Activated T-helper 17 cell treated with anti-CD3 and anti-CD28 coated beads, Interleukin-2, amount 50 U/mL, for 72 hours (primary cell): ENCODE data around the gene TANGO2. TPM values are rescaled to one million over a fixed set of nuclear protein-coding genes. Genes with fewer than 3 reads are reported as not detected.

Experiments
- ATAC-seq: fragments of 150-1000 bp; cut with Tn5 transposase; replicated peaks from 2 replicates; pipeline ENCODE4 v1.10.0; 2021; ENCODE audit warnings: mild to moderate bottlenecking, moderate library complexity
- H3K27ac Mint-ChIP-seq: one replicate; pipeline ENCODE4 v1.8.0; 2022; ENCODE audit warnings: mixed read lengths
- H3K27me3 Mint-ChIP-seq: one replicate; pipeline ENCODE4 v1.8.0; 2022; ENCODE audit warnings: mixed read lengths
- H3K36me3 Mint-ChIP-seq: one replicate; pipeline ENCODE4 v1.8.0; 2022; ENCODE audit warnings: low read depth, mild to moderate bottlenecking, mixed read lengths
- H3K4me1 Mint-ChIP-seq: one replicate; pipeline ENCODE4 v1.8.0; 2022; ENCODE audit warnings: mixed read lengths
- H3K4me3 Mint-ChIP-seq: one replicate; pipeline ENCODE4 v1.8.0; 2022; ENCODE audit warnings: mild to moderate bottlenecking, mixed read lengths
- H3K9me3 Mint-ChIP-seq: one replicate; pipeline ENCODE4 v1.8.0; 2022; ENCODE audit warnings: mixed read lengths
- total RNA-seq, 2 donors: library from RNA; stranded (reverse); gene quantifications; one replicate each; pipeline ENCODE4 v1.2.3, GENCODE V29; 2022

The TANGO2 gene
- total RNA-seq, 2 donors from 2014 or later = 19.3 to 28.2 TPM

GRCh38 chr22:20010307-20011122 is 10.4 kb upstream of the TANGO2 start:
- no peak for ATAC-seq
- H3K9me3 Mint-ChIP-seq = no peaks in the 10 kb centered on the region
- no peaks in the 10 kb centered on the region for H3K36me3 Mint-ChIP-seq
- no peak overlapping the region for H3K4me3 Mint-ChIP-seq
- H3K27ac Mint-ChIP-seq = no peak overlapping the region
- H3K27me3 Mint-ChIP-seq = peaks cover 4% of the 10 kb centered on the region
- H3K4me1 Mint-ChIP-seq = no peaks in the 10 kb centered on the region

DNA sequence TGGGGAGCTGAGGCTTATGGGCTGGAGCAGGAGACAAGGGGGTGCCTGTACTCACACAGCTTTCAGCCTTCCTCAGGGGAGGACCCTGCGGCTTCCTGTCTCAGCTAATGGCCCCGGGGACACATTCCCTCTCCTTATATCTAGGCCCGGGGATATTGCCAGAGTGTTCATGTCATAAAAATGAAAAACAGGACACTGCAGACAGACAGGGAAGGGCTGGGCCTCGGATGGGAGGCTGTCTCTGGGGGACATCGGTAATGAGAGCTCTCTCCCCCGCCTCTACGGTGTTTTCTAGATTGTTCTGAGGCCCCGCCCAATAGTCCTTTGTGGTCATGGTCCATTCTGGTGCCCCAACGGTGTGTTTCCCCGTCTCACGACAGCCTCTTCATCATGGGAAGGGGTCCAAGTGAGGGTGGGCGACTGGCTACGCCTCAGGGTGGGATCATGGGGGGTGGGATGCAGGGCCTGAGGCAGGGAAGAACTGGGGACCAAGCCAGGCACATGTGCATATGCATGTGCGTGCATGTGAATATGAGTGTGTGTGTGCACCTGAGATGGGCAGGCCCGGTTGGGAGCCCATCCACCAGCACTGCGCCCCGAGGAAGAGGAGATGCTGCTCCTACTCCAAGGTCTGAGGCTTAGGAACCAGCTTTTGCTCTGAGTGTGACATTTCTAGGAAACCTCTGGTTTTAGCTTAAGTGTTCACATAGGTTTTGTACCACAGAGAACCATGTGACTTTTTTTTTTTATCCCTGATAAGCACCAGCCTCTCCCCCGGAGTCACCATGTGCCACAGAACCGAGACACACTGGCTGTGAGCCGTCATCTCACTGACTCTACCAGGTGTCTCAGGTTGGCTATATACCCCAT is 9.6 kb upstream of the TANGO2 start:
- Mint-ChIP-seq H3K27ac (no peak overlapping the region), H3K4me1 (no peaks in the 10 kb centered on the region), H3K36me3 (no peaks in the 10 kb centered on the region), H3K4me3 (no peak overlapping the region), H3K27me3 (peaks cover 4% of the 10 kb centered on the region), H3K9me3 (no peaks in the 10 kb centered on the region)
- no peak for ATAC-seq

GRCh38 chr22:20011993-20012740 is 8.7 kb upstream of the TANGO2 start:
- Mint-ChIP-seq H3K27ac (no peak overlapping the region), H3K27me3 (peaks cover 4% of the 10 kb centered on the region), H3K36me3 (no peaks in the 10 kb centered on the region), H3K9me3 (no peaks in the 10 kb centered on the region), H3K4me1 (no peaks in the 10 kb centered on the region), H3K4me3 (no peak overlapping the region)
- ATAC-seq = no peak

DNA sequence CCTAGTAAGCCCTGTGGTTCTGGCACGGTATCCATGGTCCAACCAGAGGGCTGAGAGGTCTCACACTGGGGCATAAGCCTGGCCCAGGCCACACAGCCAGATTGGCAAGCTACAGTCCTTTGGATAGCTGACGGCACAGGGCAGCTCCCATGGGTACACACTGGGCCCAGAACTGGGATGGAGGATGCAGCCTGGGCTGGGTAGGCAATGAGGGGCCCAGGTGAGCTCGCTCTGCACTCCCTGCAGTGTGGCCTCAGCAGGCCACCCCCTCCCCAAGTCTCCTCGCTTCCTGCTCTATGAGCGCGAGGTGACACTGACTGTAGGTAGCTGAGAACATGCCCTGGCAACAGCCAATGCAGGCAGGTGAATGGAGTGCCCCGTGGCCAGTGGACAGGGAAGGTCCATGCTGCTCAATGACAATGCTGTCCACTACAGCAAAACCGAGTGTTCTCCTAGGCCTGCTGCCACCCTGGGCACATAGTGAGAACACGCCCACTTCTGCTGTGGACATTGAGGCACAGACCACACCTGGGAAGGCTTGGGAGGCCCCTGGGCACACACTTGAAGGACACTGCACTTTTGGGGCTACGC is 8.1 kb upstream of the TANGO2 start:
- H3K27me3 Mint-ChIP-seq = peaks cover 4% of the 10 kb centered on the region
- no peak overlapping the region for H3K4me3 Mint-ChIP-seq
- no peak for ATAC-seq
- no peaks in the 10 kb centered on the region for H3K9me3 Mint-ChIP-seq
- no peak overlapping the region for H3K27ac Mint-ChIP-seq
- no peaks in the 10 kb centered on the region for H3K4me1 Mint-ChIP-seq
- no peaks in the 10 kb centered on the region for H3K36me3 Mint-ChIP-seq

DNA sequence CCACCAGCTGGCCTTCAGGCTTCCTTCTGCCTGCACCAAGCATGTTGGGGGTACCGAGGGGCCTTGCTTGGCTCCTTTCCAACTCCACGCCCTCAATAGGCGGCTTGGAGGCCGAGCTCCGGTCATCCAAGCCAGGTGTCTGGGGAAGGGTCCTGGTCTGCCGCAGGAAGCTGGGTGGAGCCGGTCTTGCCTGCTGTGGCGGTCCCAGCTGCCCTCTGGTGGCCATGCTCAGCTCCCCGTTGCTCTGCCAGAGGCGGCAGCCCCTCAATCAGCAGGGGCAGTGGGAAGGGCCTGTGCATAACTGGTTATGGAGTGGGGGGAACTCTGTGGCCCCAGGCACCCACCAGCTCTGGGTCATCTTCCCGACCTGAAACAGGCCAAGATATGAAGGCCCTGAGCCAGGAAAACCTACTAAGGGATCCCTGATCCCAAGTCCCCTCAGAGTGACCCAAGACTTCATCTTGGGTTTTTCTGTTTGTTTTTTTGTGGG is 7.5 kb upstream of the TANGO2 start:
- Mint-ChIP-seq H3K27ac (no peak overlapping the region), H3K4me3 (no peak overlapping the region), H3K27me3 (peaks cover 4% of the 10 kb centered on the region), H3K36me3 (no peaks in the 10 kb centered on the region), H3K4me1 (no peaks in the 10 kb centered on the region), H3K9me3 (no peaks in the 10 kb centered on the region)
- ATAC-seq = no peak

DNA sequence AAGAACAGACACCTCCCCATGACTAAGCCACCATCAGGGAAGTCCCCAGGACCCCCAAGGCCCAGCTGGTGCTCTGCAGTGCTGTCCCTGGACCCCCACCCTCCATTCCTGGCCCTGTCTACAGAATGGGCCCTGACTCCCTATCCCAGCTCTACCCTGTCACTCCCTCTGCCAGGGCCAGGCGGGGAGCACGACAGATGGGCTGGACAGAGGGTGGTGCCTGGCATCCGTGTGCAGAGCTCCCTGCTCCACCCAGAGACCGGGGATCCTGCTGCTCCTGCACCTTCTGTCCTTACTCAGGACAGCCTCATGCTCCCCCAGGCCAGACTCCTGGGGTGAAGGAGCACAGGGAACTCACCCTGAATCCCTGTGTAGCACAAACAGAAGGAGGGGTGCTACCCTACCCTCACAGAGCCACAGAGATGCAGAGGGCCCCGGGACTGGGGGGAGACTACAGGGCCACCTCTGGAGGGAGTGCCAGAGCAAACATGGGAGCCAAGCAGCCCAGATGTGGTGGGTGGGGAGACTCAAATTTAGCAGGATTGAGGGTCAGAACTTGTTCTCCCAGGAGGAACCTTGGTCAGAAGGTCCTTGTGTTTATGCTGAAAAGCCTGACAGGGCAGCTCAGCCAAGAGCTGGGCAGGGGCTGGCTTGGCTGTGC is 6.3 kb upstream of the TANGO2 start:
- Mint-ChIP-seq H3K4me3 (peak overlapping the region; percentile 58), H3K9me3 (no peaks in the 10 kb centered on the region), H3K36me3 (no peaks in the 10 kb centered on the region), H3K27ac (no peak overlapping the region), H3K4me1 (no peaks in the 10 kb centered on the region), H3K27me3 (peaks cover 4% of the 10 kb centered on the region)
- no peak for ATAC-seq

GRCh38 chr22:20015187-20015625 is 5.7 kb upstream of the TANGO2 start:
- H3K27ac Mint-ChIP-seq = no peak overlapping the region
- no peak for ATAC-seq
- no peaks in the 10 kb centered on the region for H3K36me3 Mint-ChIP-seq
- H3K4me1 Mint-ChIP-seq = no peaks in the 10 kb centered on the region
- peaks cover 4% of the 10 kb centered on the region for H3K27me3 Mint-ChIP-seq
- H3K4me3 Mint-ChIP-seq = peak overlapping the region; percentile 58
- H3K9me3 Mint-ChIP-seq = no peaks in the 10 kb centered on the region

DNA sequence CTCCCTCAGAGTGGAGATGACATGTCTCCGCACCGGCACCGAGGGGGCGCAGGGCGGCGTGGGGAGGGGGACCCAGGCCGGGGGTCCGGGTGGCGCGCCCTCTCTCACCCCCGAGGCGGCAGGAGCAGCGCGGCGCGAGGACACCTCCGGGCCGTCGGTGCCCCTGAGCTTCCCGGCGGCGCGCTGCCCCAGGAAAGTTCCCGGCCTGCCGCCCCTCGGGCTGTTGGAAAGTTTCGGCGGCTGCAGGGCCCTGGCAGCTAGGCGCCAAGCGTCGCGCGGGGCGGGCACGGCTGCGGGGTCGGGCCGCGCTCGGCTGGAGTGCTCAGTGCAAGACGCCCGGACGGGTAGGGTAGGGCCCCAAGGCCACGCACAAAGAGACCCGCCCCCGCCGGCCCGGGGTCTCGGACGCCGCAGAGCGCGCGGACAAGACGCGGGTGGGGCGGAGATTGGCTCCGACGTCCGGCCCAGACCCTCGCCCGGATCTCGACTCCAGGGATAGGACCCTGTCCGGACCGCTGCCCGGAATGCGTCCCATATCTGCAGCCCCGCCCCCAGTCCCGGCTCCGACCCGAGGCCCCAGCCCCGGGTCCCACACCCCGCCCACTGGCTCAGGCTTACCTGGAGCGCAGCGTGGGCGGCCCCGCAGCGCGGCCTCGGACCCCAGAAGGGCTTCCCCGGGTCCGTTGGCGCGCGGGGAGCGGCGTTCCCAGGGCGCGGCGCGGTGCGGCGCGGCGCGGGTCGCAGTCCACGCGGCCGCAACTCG is 4.8 kb upstream of the TANGO2 start:
- no peak for ATAC-seq
- Mint-ChIP-seq H3K36me3 (no peaks in the 10 kb centered on the region), H3K9me3 (no peaks in the 10 kb centered on the region), H3K4me3 (peak overlapping the region; percentile 75), H3K27ac (no peak overlapping the region), H3K4me1 (no peaks in the 10 kb centered on the region), H3K27me3 (peaks cover 4% of the 10 kb centered on the region)

DNA sequence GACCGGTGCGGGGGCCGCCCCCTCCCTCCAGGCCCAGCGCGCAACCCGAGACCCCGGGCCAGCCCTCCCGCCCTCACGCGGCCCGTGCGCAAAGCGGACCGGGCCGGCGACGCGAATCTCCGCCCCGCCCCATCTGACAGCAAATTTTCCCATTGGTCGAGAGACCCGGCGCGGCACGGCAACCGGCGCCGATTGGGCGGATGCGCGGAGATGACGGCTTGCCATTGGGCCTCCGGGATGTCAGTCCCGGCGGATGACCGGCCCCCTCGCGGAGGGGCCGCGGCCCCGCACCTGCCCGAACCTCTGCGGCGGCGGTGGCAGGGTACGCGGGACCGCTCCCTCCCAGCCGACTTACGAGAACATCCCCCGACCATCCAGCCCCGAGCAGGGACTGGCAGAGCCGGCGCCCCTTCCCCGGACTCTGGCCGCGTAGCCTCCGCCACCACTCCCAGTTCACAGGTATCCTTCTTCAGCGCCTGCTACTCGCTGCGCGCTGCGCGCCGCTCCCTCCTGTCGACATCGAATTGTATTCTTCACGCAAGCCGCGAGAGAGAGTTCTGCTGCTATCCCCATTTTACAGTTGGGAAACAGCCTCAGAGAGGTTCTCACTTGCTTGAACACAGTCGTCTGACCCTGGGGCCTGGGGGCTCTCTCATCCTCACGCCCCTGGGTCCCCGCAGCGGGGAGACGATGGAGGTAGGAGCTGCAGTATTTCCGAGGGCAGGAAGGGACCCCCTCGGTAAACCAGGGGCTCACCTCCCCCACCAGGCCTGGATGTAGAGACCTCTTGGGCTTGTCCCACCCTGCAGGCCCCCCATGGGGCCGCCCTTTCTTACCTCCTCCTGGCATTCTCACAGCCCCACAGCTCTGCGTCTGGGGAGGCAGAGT is 3.9 kb upstream of the TANGO2 start, which contains the start of gene ARVCF:
Gene ARVCF, minus strand, starts transcription at position 90 of the 888 bp plus-strand sequence. CDS start 26,029 bp downstream, outside the sequence.
- ATAC-seq = peak; percentile 66
- Mint-ChIP-seq H3K36me3 (no peaks in the 10 kb centered on the region), H3K4me1 (peaks cover 3% of the 10 kb centered on the region), H3K4me3 (peak within 1 kb of the TSS; percentile 75), H3K9me3 (no peaks in the 10 kb centered on the region), H3K27me3 (peaks cover 4% of the 10 kb centered on the region), H3K27ac (no peak within 1 kb of the TSS)

- H3K4me3 Mint-ChIP-seq = peak overlapping the region; percentile 75
- ATAC-seq = no peak
- H3K27ac Mint-ChIP-seq = no peak overlapping the region
- no peaks in the 10 kb centered on the region for H3K9me3 Mint-ChIP-seq
- peaks cover 8% of the 10 kb centered on the region for H3K4me1 Mint-ChIP-seq
- no peaks in the 10 kb centered on the region for H3K36me3 Mint-ChIP-seq
- H3K27me3 Mint-ChIP-seq = peaks cover 4% of the 10 kb centered on the region
Measured at GRCh38 chr22:20017622-20017958, 3.3 kb upstream of the TANGO2 start.

- Mint-ChIP-seq H3K4me3 (peak overlapping the region; percentile 75), H3K27me3 (peaks cover 4% of the 10 kb centered on the region), H3K27ac (no peak overlapping the region), H3K4me1 (peaks cover 8% of the 10 kb centered on the region), H3K36me3 (no peaks in the 10 kb centered on the region), H3K9me3 (no peaks in the 10 kb centered on the region)
- ATAC-seq = no peak
Measured at GRCh38 chr22:20018001-20018400, 2.9 kb upstream of the TANGO2 start.
